Measurements from ENCODE around the gene SORCS1. TPM values are rescaled to one million over a fixed set of nuclear protein-coding genes. Genes with fewer than 3 reads are reported as not detected.

Gene SORCS1
- total RNA-seq (2021; fragmentation: NEBNext Ultra II Directional; extraction: Animal tissue kit (Norgen Biotek cat#: 25700)) (4.6 and 4.9 TPM in 2 replicates), polyA plus RNA-seq (2011; rRNA removed) (4.1 and 4.4 TPM in 2 replicates), polyA minus RNA-seq (2011; rRNA and poly(A)+ RNA removed) (15.1 and 19.3 TPM in 2 replicates)
- polyA plus RNA-seq (2011; cell fraction: cytosol; rRNA removed) = 4.5 TPM
- polyA plus RNA-seq (2011; cell fraction: nucleus; rRNA removed) = 7.3 TPM
- polyA plus RNA-seq (2012, experiment 1 of 2) = 4.0 to 4.4 TPM (median 4.1 TPM) in 4 replicates
- polyA plus RNA-seq (2012, experiment 2 of 2) = 0.41 TPM
- 4.5 TPM for polyA plus RNA-seq (2013, experiment 1 of 2)
- polyA plus RNA-seq (2013, experiment 2 of 2) = 4.0 TPM
- polyA minus RNA-seq (2011; cell fraction: cytosol; rRNA and poly(A)+ RNA removed) = 4.3 TPM
- polyA minus RNA-seq (2011; cell fraction: nucleus; rRNA and poly(A)+ RNA removed) = 20.0 TPM
- long read RNA-seq, experiment 1, partial matches to known transcripts = 0 of 1 reads
- long read RNA-seq, experiment 1, other reads (novel, unspliced or antisense) = 1 of 1 reads
- long read RNA-seq, experiment 2, partial matches to known transcripts = 0 of 2 reads
- long read RNA-seq, experiment 2, other reads (novel, unspliced or antisense) = 2 of 2 reads

GRCh38 chr10:107163881-107164861 lies at the start of gene SORCS1:
Gene SORCS1 (minus strand): TSS chr10:107164706.
- peak within 1 kb of the TSS; percentile 35; the same call in 1 of the 2 replicates for H2BK5ac ChIP-seq (ENCODE audit: low read depth, low read length)
- peak within 1 kb of the TSS; percentile 95 for H2AFZ ChIP-seq (ENCODE audit: low read length)
- CTCF ChIA-PET (ENCODE audit: partially characterized antibody) = interaction anchor here (0.7 to 1.3 kb wide), 2 partner anchors 459 to 461 kb away, joined by 3 to 4 read pairs; no protein-coding TSS in a partner anchor
- no peak within 1 kb of the TSS for H2BK120ac ChIP-seq (replicated peaks; ENCODE audit: low read depth, low read length)
- FAIRE-seq (no peak), DNase-seq (ENCODE audit: low read depth in 1 of 2, low spot score in 2 of 2) (peak in 1 of 2 experiments; percentile 78)
- H3K27ac ChIP-seq (ENCODE audit: low read depth, low read length) = no peak within 1 kb of the TSS
- peaks cover 0 to 16% (median 7%) of the 10 kb centered on the region in 4 experiments; a peak in 4 of 7 replicates for H3K4me1 ChIP-seq (replicated peaks in 1 of 4; ENCODE audit: control insufficient read depth in 3 of 4, insufficient read depth in 4 of 4, low read length in 3 of 4)
- peak within 1 kb of the TSS; percentile 4 for H3K4ac ChIP-seq (replicated peaks; ENCODE audit: insufficient read length, low read depth, low read length)
- H3K9ac ChIP-seq (replicated peaks in 1 of 4; ENCODE audit: extremely low read depth in 1 of 4, low read depth in 3 of 4, low read length in 3 of 4) = peak within 1 kb of the TSS; percentile 25 to 73 (median 52); a peak in 6 of 7 replicates
- H3K56ac ChIP-seq (replicated peaks; ENCODE audit: insufficient read length, low read depth, low read length) = no peak within 1 kb of the TSS
- H3K9me3 ChIP-seq (ENCODE audit: insufficient read depth in 2 of 2, low read depth in 1 of 2, low read length in 1 of 2) = no peaks in the 10 kb centered on the region
- H3K4me3 ChIP-seq (ENCODE audit: extremely low read depth in 1 of 4, insufficient read depth in 2 of 4, low read depth in 3 of 4, low read length in 4 of 4) = peak within 1 kb of the TSS; percentile 59 to 95 (median 72)
- H3K36me3 ChIP-seq (ENCODE audit: control insufficient read depth in 2 of 4, insufficient read depth in 4 of 4, low read length in 3 of 4) = no peaks in the 10 kb centered on the region
- peak within 1 kb of the TSS; percentile 61; the same call in 1 of the 2 replicates for H2BK15ac ChIP-seq (ENCODE audit: low read length)
- POLR2A ChIA-PET (ENCODE audit: partially characterized antibody) = interaction anchor here (0.6 kb wide), 1 partner anchor 1226 kb away, joined by 3 read pairs; no protein-coding TSS in a partner anchor
- peaks cover 3 to 17% (median 9%) of the 10 kb centered on the region in 4 experiments; a peak in 6 of 7 replicates for H3K27me3 ChIP-seq (replicated peaks in 1 of 4; ENCODE audit: control insufficient read depth in 3 of 4, extremely low read depth in 1 of 4, insufficient read depth in 3 of 4, low read length in 3 of 4)
- no peak within 1 kb of the TSS for H2BK20ac ChIP-seq (ENCODE audit: low read length)
- WGBS, 2 experiments (ENCODE audit: extremely low coverage in 1 of 2, insufficient coverage in 1 of 2, insufficient read length in 1 of 2, insufficient replicate concordance in 2 of 2, low coverage in 1 of 2, low lambda C conversion rate in 2 of 2, missing lambda C conversion rate in 1 of 2) = 3% methylated on average over 49 of the region's 105 CpGs; no CpG with 5 or more reads in 1 of the 2 experiments
- H3K23me2 ChIP-seq (ENCODE audit: low read depth, low read length) = peaks cover 10% of the 10 kb centered on the region
- H3K23ac ChIP-seq (ENCODE audit: insufficient read length) = no peak within 1 kb of the TSS
- H4K91ac ChIP-seq (replicated peaks; ENCODE audit: insufficient read length, low read length) = peak within 1 kb of the TSS; percentile 12
- H2AK5ac ChIP-seq (ENCODE audit: low read depth, low read length) = no peak within 1 kb of the TSS
- no peaks in the 10 kb centered on the region for H4K20me1 ChIP-seq (replicated peaks in 1 of 2; ENCODE audit: control insufficient read depth in 1 of 2, insufficient read depth in 2 of 2, low read length in 2 of 2)
- no peak within 1 kb of the TSS for H4K5ac ChIP-seq (ENCODE audit: insufficient read length, low read depth, low read length)
- H3K18ac ChIP-seq (ENCODE audit: extremely low read depth, low read length) = peak within 1 kb of the TSS; percentile 6; the same call in 1 of the 2 replicates
- no peaks in the 10 kb centered on the region for H3K79me1 ChIP-seq (ENCODE audit: low read depth, low read length)
- H4K8ac ChIP-seq (ENCODE audit: extremely low read depth, insufficient read depth, low read length) = peak within 1 kb of the TSS; percentile 75
- H3K79me2 ChIP-seq (ENCODE audit: control insufficient read depth in 1 of 2, insufficient read depth in 2 of 2, low read length in 2 of 2) = no peaks in the 10 kb centered on the region
- no peak within 1 kb of the TSS for H3K14ac ChIP-seq (ENCODE audit: insufficient read length)
- H3K4me2 ChIP-seq (ENCODE audit: insufficient read depth in 1 of 2, low read depth in 2 of 2, low read length in 2 of 2) = peak within 1 kb of the TSS; percentile 88 to 99
- H2BK12ac ChIP-seq (ENCODE audit: low read depth, low read length) = no peak within 1 kb of the TSS
- TF ChIP-seq KDM1A (IDR thresholded peaks at IDR 0.05; ENCODE audit: borderline replicate concordance, low read length) (no peak), TAF1 (IDR thresholded peaks at IDR 0.05; ENCODE audit: low read depth, low read length) (no peak; the same call in 1 of the 2 replicates), EZH2 (IDR thresholded peaks at IDR 0.05; ENCODE audit: low read depth, low read length, severe bottlenecking) (peak; percentile 60), CHD2 (IDR thresholded peaks at IDR 0.05; ENCODE audit: low read length) (no peak), YY1 (IDR thresholded peaks at IDR 0.05; ENCODE audit: low read depth, low read length) (0 out of 2 replicates have a peak, but pooled peaks have one; percentile 7), SUZ12 (IDR thresholded peaks at IDR 0.05; ENCODE audit: low read length) (peak; percentile 50), RBBP5 (IDR thresholded peaks at IDR 0.05; ENCODE audit: borderline replicate concordance, low read depth, low read length) (peak; percentile 91; the same call in 1 of the 2 replicates)
